Erythroblast (primary cell): Measurements from ENCODE around the gene ICAM1.
A peak's percentile ranks its signal among the peaks of the same experiment; 100 is the strongest.
"Not testable (repeated sequence)": the region's sequence is repeated elsewhere in the genome, so short reads cannot be mapped to it uniquely, and the experiment has no call there.

Experiments
- DNase-seq, 2 experiments: peaks; one replicate each; lab custom pipeline; 2025; lab: John Stamatoyannopoulos, UW
- GATA1 ChIP-seq: IDR thresholded peaks from 2 replicates; pipeline ENCODE4 v1.6.1; 2011; ENCODE audit warnings: low read depth, mild to moderate bottlenecking, control low read depth, low read length, moderate library complexity
- POLR2A ChIP-seq: IDR thresholded peaks from 2 replicates; pipeline ENCODE4 v1.6.1; 2011; ENCODE audit warnings: mild to moderate bottlenecking, low read length

Gene ICAM1

DNA sequence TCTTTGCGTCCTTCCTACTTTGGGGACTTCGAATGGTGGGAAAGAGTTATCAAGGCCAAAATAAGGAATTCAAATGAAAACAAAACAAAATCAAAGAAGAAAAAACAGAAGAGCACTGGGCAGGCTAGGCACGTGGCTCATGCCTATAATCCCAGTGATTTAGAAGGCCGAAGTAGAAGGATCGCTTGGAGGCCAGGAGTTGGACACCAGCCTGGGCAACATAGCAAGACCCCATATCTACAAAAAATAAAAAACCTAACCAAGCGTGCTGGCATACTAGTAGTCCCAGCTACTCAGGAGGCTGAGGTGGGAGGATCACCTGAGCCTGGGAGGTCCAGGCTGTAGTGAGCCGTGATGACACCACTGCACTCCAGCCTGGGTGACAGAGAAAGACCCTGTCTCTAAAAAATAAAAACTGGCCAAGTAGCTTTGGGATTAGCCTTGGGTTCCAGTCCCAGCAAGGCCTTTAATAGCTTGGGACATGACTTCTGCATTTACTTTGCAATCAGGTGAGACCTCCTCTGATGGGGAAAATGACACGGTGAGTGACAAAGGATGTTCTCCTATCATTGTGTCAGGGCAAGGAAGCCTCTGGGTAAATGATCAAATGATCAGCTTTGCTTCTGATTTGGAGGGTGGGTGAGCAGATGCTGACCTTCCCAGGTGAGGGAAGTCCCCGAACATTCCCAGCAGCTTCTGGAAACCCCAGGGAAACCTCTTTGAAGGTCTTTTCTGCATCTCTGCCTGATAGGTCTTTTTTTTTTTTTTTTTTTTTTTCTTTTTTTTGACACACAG lies 7.1 kb downstream of the ICAM1 start:
- TF ChIP-seq POLR2A (no peak), GATA1 (no peak)
- DNase-seq, result no peak

DNA sequence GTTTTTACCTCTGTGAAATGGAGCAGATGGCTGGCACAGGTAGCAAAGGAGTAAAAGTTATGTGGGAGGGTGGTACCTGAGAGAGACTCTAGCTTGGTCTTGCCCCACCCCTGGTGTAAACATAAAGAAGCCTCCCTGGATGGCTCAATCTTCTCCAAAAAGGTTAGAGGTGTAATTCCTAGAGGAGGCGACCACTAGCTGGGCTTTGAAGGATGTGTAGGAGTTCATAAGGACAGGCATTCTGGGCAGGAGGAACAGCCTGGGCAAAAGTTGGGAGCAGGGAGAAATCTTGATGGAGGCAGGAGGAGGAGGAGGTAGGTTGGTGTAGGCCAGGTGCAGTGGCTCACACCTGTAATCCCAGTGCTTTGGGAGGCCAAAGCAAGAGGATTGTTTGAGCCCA lies 8.0 kb downstream of the ICAM1 start:
- DNase-seq, result no peak
- no peak for TF ChIP-seq POLR2A
- TF ChIP-seq GATA1, result no peak

GRCh38 chr19:10279737-10280442 lies 9.0 kb downstream of the ICAM1 start:
- DNase-seq, result no peak
- TF ChIP-seq POLR2A, result no peak
- TF ChIP-seq GATA1, result no peak

DNA sequence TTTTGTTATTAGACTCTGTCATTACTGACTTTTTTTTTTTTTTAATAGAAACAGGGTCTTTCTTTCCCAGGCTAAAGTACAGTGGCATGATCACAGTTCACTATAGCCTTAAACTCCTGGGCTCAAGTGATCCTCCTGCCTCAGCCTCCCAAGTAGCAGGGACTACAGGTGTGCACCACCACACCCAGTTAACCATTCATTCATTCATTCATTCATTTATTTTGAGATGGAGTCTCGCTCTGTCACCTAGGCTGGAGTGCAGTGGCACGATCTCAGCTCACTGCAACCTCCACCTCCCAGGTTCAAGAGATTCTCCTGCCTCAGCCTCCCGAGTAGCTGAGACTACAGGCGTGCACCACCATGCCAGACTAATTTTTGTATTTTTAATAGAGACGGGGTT lies 11.1 kb downstream of the ICAM1 start:
- DNase-seq, result not testable (repeated sequence)

DNA sequence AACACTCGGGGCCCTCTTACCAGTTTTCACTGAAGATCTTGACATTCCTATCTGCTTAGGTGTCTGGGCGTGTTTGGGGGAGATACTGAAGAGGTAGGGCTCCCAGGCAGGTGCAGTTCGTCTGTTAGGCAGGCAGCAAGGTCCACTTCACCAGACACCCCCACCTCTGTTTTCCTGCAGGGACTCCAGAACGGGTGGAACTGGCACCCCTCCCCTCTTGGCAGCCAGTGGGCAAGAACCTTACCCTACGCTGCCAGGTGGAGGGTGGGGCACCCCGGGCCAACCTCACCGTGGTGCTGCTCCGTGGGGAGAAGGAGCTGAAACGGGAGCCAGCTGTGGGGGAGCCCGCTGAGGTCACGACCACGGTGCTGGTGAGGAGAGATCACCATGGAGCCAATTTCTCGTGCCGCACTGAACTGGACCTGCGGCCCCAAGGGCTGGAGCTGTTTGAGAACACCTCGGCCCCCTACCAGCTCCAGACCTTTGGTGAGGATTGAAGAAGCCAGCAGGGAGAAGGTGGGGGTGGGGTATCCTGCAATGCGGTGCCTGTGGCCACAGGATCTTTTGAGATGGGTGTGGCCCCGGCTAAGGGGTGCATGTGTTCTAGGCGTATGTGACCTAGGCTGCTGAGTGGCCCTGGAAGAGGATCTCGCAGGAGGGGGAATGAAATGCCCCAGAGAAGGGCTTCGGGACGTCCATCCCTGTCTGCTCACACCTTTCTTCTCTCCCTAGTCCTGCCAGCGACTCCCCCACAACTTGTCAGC lies 12.6 kb downstream of the ICAM1 start:
- peak; percentile 32 to 40 for DNase-seq
- TF ChIP-seq GATA1, result no peak
- TF ChIP-seq POLR2A, result no peak

GRCh38 chr19:10284065-10284959 lies 13.4 kb downstream of the ICAM1 start:
- DNase-seq, result no peak
- no peak for TF ChIP-seq POLR2A
- TF ChIP-seq GATA1, result no peak

DNA sequence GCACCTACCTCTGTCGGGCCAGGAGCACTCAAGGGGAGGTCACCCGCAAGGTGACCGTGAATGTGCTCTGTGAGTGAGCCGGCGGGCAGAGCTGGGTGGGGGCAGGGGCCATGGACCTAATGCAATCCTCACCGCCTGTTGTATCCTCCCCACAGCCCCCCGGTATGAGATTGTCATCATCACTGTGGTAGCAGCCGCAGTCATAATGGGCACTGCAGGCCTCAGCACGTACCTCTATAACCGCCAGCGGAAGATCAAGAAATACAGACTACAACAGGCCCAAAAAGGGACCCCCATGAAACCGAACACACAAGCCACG lies 14.0 kb downstream of the ICAM1 start:
- DNase-seq, result no peak
- TF ChIP-seq POLR2A, result no peak
- no peak for TF ChIP-seq GATA1

DNA sequence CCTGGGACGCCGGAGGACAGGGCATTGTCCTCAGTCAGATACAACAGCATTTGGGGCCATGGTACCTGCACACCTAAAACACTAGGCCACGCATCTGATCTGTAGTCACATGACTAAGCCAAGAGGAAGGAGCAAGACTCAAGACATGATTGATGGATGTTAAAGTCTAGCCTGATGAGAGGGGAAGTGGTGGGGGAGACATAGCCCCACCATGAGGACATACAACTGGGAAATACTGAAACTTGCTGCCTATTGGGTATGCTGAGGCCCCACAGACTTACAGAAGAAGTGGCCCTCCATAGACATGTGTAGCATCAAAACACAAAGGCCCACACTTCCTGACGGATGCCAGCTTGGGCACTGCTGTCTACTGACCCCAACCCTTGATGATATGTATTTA lies 14.5 kb downstream of the ICAM1 start:
- no peak for TF ChIP-seq POLR2A
- TF ChIP-seq GATA1, result no peak
- no peak for DNase-seq

GRCh38 chr19:10286803-10287737 lies 16.1 kb downstream of the ICAM1 start, which contains the start of gene ICAM4:
Gene ICAM4, plus strand, starts transcription at chr19:10286955. Its CDS starts 58 bp downstream, at chr19:10287013.
- peak; percentile 92 to 93 for DNase-seq
- TF ChIP-seq POLR2A (peak; percentile 61), GATA1 (peak; percentile 48)

- TF ChIP-seq POLR2A (peak; percentile 75), GATA1 (no peak)
Measured at GRCh38 chr19:10288662-10289166, 17.8 kb downstream of the ICAM1 start.

GRCh38 chr19:10289167-10289835 lies 18.4 kb downstream of the ICAM1 start:
- TF ChIP-seq POLR2A (peak; percentile 52), GATA1 (no peak)
- DNase-seq, result peak; percentile 91

More at GRCh38 chr19:10288662-10289166, 17.8 kb downstream of the ICAM1 start:
- peak; percentile 93 to 94 for DNase-seq

DNA sequence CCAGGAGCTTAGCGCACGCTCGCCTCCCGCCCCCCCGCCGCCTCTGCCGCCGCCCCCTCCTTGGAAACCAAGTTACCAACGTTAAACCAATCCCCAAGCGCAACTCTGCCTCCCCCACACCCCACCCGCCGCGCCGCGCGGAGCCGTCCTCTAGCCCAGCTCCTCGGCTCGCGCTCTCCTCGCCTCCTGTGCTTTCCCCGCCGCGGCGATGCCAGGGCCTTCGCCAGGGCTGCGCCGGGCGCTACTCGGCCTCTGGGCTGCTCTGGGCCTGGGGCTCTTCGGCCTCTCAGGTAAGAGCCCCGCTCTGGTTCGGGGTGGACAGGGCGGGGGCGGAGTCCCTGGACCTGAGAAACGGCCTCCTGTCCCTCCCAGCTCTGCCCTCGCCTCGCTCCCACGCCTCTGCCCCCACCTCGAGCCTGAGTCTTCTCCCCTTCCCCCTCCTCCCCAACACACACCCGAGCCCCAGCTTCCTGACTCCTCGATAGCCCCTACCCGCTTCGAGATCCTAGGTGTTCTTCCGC lies 19.0 kb downstream of the ICAM1 start, which contains the start of gene ICAM5:
ICAM5 (plus strand) TSS at position 117 of the 521 bp plus-strand sequence; CDS start at position 209, 92 bp downstream.
- TF ChIP-seq GATA1, result no peak
- no peak for TF ChIP-seq POLR2A
- peak; percentile 88 to 89 for DNase-seq
